NCI-H128 (cell line): Measurements from ENCODE around the gene THOP1.

Source experiments
- DNase-seq: peaks from one replicate; lab custom pipeline; 2025; ENCODE audit not compliant: unreplicated experiment; lab: John Stamatoyannopoulos, UW

THOP1 gene

GRCh38 chr19:2761876-2762782 is 23.2 kb upstream of the THOP1 start:
- DNase-seq: no peak

- no peak for DNase-seq
Measured at GRCh38 chr19:2762783-2763496, 22.4 kb upstream of the THOP1 start.

DNA sequence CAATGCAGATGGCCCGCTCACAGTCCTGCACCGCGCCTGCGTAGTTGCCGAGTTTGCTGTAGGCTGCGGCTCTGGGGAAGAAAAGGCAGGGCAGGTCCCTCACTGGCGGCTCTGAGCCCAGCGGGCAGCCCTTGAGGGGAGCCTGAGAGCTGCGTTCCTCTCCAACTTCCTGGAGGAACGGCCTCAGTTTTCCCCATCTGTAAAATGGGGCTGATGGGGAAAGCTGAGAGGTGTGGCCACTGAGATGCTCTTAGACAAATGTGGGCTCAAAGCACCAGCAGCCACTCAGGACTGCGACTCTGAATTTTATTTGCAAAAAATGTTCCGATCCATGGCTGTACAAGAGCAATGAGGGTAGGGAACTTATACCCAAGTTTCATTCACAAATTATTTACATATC is 21.6 kb upstream of the THOP1 start:
- DNase-seq: no peak

DNA sequence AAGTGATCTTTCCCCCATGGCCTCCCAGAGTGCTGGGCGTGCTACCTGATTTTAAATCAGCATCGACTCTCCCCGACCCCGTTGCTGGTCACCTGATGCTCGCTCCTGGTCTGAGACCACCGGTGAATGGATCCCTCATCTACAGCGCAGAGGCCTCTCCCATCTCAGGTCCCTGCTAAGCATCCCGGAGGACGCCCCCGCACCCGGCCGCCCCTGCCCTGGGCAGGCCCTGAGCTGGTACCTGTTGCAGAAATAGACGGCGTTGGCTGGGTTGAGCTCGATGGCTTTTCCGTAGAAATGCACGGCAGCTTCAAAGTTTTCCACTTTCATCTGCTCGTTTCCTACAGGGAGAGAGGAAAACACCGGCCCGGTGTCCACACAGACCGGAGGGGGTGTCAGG is 20.4 kb upstream of the THOP1 start:
- no peak for DNase-seq

DNA sequence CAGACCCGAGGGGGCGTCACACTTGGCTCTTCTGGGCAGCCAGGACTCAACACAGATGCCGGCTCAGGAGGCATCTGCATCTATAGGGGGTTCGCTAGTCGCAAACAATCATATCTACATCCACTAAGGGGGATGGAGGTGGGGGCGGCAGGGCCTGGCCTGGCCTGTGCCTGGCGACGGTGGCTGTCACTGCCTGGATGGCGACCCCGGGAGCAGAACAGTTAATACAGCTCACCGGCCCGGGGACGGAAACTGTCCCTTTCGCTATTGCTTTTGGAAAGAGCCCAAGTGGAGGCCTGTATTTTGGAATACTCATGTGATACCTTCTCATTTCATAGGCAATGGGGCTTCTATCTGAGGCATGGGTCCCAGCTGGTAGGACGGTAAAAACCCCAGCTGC is 19.9 kb upstream of the THOP1 start:
- no peak for DNase-seq

GRCh38 chr19:2766594-2767372 is 18.5 kb upstream of the THOP1 start:
- no peak for DNase-seq

GRCh38 chr19:2767688-2768087 is 17.6 kb upstream of the THOP1 start:
- DNase-seq: no peak

GRCh38 chr19:2768365-2769132 is 16.8 kb upstream of the THOP1 start:
- no peak for DNase-seq

DNA sequence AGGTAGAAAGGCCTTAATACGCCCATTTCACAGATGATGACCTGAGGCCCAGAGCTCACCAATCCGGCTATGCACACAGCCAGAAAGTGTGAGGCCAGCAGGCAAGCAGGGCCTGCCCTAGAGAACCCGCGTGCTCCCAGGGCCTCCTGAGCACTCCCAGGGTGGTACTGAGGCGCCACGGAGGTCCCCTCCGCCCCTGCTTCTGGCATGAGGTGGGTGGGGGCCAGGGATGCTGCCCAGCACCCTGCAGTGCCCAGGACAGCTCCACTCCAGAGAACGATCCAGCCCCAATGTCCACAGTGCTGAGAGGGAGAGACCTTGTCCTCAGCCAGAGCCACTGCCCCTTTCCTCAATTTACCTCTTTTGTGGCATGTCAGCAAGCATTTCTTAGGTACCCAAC is 16.1 kb upstream of the THOP1 start:
- DNase-seq: no peak

DNA sequence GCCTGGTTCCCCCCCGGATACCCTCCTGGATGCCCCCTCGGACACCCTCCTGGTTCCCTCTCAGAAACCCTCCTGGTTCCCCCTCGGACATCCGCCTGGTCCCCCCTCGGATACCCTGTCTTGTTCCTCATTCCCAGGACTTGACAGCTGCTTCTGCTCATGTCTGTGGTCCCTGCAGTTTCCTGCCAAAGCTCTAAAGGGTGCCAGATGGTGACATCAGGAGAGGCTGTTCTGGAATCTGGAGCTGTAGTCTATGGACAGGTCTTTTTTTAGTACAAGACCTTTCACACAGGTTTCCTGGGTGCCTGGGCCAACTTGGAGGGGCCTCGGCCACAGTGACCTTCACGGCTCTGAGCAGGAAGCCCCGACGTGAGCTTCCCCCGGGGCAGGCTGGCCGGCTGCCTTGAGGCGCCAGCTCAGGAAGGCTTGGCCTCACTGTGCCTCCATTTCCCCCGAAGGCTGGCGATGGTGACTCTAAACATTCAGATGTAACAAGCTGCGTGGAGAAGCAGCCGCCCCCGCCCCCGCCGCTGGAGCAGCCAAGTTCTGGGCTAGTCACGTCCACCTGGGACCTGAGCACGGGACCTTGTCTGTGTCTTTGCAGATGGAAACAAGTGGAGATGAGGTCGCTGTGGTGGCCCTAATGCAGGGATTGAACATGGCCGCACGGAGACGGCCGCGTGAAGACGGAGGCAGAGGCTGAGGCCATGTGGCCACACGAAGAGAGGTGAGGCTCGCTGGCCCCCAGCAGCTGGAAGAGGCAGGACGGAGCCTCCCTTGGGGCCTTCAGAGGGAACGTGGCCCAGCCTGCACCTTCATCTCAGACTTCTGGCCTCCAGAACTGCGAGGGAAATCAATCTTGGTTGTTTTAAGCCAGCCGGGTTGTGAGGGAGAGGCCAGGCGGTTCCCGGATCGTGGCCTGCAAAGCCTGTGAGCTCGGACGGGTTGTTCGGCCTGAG is 15.0 kb upstream of the THOP1 start:
- no peak for DNase-seq

GRCh38 chr19:2771786-2772674 is 13.3 kb upstream of the THOP1 start:
- no peak for DNase-seq

DNA sequence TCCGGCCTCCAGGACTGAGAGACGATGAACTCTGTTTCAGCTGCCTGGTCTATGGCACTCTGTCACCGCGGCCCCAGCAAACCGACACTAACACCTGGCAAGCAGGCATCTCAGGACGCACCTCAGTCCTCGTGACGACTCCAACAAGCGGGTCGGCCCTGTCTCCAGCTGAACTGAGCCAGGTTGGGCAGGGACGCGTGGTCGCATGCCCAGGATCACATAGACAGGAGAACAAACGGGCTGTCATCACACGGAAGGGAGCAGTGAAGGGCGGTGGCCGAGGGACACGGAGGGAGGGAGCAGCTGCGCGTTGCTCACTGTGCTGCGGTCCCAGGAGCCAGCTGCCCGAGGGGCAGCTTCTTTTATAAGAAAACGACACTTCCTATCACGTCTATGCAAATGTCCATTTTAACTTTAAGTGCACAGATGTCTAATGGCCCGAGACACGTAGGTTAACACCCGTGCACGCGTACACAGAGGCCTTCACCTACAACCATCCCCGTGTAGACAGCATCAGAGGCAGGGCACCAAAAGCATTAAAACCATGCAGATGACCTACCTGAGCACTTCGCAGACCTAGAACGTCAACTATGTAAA is 11.1 kb upstream of the THOP1 start:
- DNase-seq: no peak

DNA sequence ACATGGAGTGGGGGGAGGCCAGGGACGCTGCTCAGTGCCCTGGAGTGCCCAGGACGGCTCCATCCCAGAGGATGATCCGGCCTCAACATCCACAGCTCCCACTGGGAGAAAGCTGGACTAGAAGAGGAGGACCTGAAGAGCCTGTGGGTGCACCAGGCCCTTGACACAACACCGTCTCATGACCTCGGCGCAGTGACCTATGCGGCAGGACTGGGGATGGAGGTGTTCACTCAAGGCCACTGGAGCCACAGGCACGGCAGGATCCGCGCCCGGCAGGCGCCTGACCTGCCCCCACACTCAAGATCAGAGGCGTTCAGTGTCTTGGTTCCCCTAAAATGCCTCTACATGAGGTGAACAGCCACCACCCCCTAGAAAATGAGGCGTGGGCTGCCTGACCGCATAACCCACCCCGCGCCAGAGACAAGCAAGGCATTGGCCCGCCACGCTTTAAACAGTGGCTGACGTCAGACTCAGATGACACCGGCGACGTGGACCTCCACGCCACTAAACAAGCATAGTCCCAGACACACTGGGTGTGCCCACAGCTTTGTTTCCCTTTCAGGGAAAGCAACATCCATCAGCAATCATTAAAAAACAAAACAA is 10.2 kb upstream of the THOP1 start:
- no peak for DNase-seq

DNA sequence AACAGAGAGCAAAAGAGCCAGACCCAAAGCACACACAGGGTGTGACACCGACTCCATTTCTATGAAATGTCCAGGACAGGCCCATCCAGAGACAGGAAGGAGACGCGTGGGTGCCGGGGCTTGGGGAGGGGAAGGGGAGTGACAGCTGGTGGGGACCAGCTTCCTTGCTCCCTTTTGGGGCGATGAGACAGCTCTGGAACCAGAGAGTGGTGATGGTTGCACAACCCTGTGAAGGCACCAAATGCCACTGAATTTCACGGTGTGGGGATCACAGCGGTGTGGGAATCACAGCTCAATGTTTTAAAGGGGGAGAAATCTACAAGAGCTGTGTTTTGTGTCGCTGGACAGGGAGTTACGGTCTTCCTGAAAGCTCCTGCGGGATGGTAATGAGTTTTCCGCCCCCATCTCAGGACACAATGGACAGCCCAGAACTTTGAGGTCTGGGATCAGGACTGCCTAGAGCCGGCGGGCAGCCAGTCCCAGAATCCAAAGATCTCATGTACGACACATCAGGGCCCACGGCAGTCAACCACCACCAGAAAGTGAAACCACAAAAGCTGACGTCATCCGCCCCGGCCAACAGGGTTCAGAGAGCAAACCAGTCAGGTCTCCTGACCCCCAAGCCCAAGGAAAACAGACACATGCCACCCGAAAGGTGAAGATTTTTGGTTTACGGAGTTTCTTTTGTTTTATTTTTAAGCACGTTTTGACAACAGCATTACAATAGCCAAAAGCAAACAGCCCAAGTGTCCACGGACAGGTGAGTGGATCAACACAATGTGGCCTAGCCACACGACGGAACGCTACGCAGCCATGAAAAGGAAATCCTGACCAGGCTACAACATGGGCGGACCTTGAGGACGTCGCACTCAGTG is 9.5 kb upstream of the THOP1 start:
- DNase-seq: no peak

DNA sequence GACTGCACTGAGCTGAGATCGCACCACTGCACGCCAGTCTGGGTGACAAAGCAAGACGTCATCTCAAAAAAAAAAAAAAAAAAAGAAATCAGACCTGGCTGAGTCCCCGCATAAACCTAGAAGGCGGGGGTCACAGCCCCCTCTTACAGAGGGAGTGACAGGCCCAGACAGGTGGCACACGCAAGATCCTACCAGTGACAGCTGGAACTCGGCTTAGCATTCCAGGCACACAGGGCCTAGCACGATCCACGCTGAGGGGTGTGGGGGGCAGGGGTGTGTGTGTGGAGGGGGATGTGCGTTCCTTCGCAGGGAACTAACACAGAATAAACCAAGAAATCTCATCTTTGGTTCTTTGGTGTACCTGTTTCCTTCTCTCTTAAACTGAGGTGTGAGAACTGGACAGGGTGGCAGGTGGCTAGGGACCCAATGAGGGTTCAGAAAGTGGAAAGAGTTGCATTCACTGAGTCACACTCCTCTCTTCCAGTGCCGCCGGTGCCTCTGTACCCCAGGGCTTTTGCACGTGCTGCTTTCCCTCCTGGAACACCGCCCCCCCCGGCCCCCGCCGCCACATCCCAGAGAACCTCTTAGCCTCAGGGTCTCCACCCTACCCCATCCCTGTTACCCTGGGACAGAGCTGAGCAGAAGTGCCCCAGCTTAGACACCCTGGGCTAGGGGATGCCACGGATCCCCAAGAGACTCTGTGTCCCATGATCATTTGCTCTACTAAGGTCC is 7.2 kb upstream of the THOP1 start:
- no peak for DNase-seq

GRCh38 chr19:2779121-2779740 is 6.1 kb upstream of the THOP1 start:
- no peak for DNase-seq
